ENCODE results near the gene ZMYND8.

DNA sequence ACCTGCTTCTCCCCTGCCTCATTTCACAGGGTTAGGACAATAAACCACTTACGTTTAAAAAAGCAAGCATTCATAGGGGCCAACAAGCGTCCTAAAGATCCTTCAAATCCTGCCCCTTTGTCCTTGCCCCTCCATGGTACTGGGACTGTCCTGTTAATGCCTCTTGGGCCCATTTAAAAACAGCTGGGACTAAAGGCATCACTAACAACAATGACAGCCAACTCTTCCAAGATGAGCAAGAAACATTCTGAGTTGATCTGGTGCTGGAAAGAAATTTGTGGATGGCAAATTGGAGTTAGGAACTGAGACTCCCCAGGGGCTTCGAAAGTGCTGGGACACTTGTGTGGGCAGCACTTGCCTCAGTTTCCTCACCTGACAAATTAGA lies 93.4 kb downstream of the ZMYND8 start:
- TF ChIP-seq FOS (IDR thresholded peaks at IDR 0.05; ENCODE audit: borderline replicate concordance, extremely low read depth, insufficient read length) (no peak), NBN (IDR thresholded peaks at IDR 0.05) (no peak), POLR2AphosphoS5 (IDR thresholded peaks at IDR 0.05; ENCODE audit: low read length) (no peak), ZNF217 (IDR thresholded peaks at IDR 0.05) (no peak), TCF7 (IDR thresholded peaks at IDR 0.05; ENCODE audit: borderline replicate concordance) (no peak), ASH2L (IDR thresholded peaks at IDR 0.05; ENCODE audit: borderline replicate concordance, low read depth) (no peak), POLR2A (IDR thresholded peaks at IDR 0.05; ENCODE audit: low read depth, low read length) (no peak; the same call in 1 of the 2 replicates), EZH2 (IDR thresholded peaks at IDR 0.05; ENCODE audit: borderline replicate concordance, control insufficient read depth, low read depth, low read length) (no peak), CTCF (IDR thresholded peaks at IDR 0.05 in 2 of 3, conservative IDR thresholded peaks at IDR 0.05 in 1 of 3; ENCODE audit: control insufficient read depth in 2 of 3, extremely low read depth in 1 of 3, insufficient read depth in 1 of 3, low read depth in 3 of 3, low read length in 3 of 3) (no peak), YY1 (IDR thresholded peaks at IDR 0.05; ENCODE audit: low read depth, low read length) (no peak), E2F4 (IDR thresholded peaks at IDR 0.05; ENCODE audit: low read depth, low read length) (no peak), IRF3 (IDR thresholded peaks at IDR 0.05) (no peak)
- TF ChIP-seq, protein P1, sequence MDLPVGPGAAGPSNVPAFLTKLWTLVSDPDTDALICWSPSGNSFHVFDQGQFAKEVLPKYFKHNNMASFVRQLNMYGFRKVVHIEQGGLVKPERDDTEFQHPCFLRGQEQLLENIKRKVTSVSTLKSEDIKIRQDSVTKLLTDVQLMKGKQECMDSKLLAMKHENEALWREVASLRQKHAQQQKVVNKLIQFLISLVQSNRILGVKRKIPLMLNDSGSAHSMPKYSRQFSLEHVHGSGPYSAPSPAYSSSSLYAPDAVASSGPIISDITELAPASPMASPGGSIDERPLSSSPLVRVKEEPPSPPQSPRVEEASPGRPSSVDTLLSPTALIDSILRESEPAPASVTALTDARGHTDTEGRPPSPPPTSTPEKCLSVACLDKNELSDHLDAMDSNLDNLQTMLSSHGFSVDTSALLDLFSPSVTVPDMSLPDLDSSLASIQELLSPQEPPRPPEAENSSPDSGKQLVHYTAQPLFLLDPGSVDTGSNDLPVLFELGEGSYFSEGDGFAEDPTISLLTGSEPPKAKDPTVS (IDR thresholded peaks at IDR 0.05; ENCODE audit: low read depth, low read length): no peak

All from GM12878 (cell line).